PC-9 (cell line): ENCODE results near the gene MSI2. TPM values are rescaled to one million over a fixed set of nuclear protein-coding genes. Genes with fewer than 3 reads are reported as not detected.

Experiments used
- BruUV-seq: library from RNA; stranded (reverse); fragments of 400-500 nt; replicated peaks from 2 replicates; lab custom pipeline; 2021; lab: Mats Ljungman, UMichigan
- CTCF ChIA-PET: fragments of 300-600 bp; sonication (Branson Sonifier 250); formaldehyde crosslinking; loops from one replicate; lab custom pipeline; 2022; ENCODE audit warnings: antibody characterized with exemption; lab: Charles Lee
- POLR2A ChIA-PET: fragments of 300-600 bp; sonication (Branson Sonifier 250); formaldehyde crosslinking; loops from one replicate; lab custom pipeline; 2022; ENCODE audit warnings: antibody characterized with exemption; ENCODE audit not compliant: unreplicated experiment; lab: Charles Lee
- DNase-seq, 2 experiments: peaks; one replicate each; pipeline versions ENCODE4 v3.0.0 to v3.0.0-alpha.2; 2015 to 2022; ENCODE audit warnings: mixed read lengths in 1 of 2
- H2AFZ ChIP-seq: fragments of 200-600 bp; sonication (generic); 2 replicates; pipeline ENCODE4 v1.8.1; 2017; ENCODE audit warnings: antibody characterized with exemption
- H3F3A ChIP-seq: fragments of 200-600 bp; sonication (generic); 2 replicates; pipeline ENCODE4 v1.8.1; 2017; ENCODE audit warnings: antibody characterized with exemption, mild to moderate bottlenecking, low read depth; ENCODE audit not compliant: insufficient read depth
- H3K27ac ChIP-seq: fragments of 200-600 bp; sonication (generic); 2 replicates; pipeline ENCODE4 v1.6.1; 2016; ENCODE audit warnings: mixed run types
- H3K27me3 ChIP-seq: fragments of 200-600 bp; sonication (generic); 2 replicates; pipeline ENCODE4 v1.6.1; 2016; ENCODE audit warnings: low read depth, mixed run types; ENCODE audit not compliant: insufficient read depth
- H3K36me3 ChIP-seq: fragments of 200-600 bp; sonication (generic); 2 replicates; pipeline ENCODE4 v1.6.1; 2016; ENCODE audit warnings: low read depth, mixed run types
- H3K4me1 ChIP-seq: fragments of 200-600 bp; sonication (generic); replicated peaks from 2 replicates; pipeline ENCODE4 v1.6.1; 2016; ENCODE audit warnings: mixed run types; ENCODE audit not compliant: insufficient read depth
- H3K4me2 ChIP-seq: fragments of 200-600 bp; sonication (generic); 2 replicates; pipeline ENCODE4 v1.6.1; 2017; ENCODE audit warnings: mixed run types
- H3K4me3 ChIP-seq: fragments of 200-600 bp; sonication (generic); 2 replicates; pipeline ENCODE4 v1.6.1; 2016; ENCODE audit warnings: mixed run types
- H3K79me2 ChIP-seq: fragments of 200-600 bp; sonication (generic); 2 replicates; pipeline ENCODE4 v1.6.1; 2017; ENCODE audit warnings: low read depth, mixed run types
- H3K9me2 ChIP-seq: fragments of 200-600 bp; sonication (generic); 2 replicates; pipeline ENCODE4 v1.8.1; 2017; ENCODE audit warnings: mild to moderate bottlenecking; ENCODE audit not compliant: insufficient read depth
- H3K9me3 ChIP-seq: fragments of 200-600 bp; sonication (generic); 2 replicates; pipeline ENCODE4 v1.8.1; 2016; ENCODE audit warnings: low read depth; ENCODE audit not compliant: insufficient read depth
- H4K20me1 ChIP-seq: fragments of 200-600 bp; sonication (generic); 2 replicates; pipeline ENCODE4 v1.8.1; 2017; ENCODE audit not compliant: insufficient read depth
- EZH2 ChIP-seq: fragments of 200-600 bp; sonication (generic); IDR thresholded peaks from 2 replicates; pipeline ENCODE4 v1.8.0; 2017; ENCODE audit warnings: antibody characterized with exemption, low read depth
- intact Hi-C: fragments of 100-400 bp; cut with micrococcal nuclease; formaldehyde crosslinking; loops from one replicate; pipeline ENCODE4 v1.10.0; 2022; ENCODE audit not compliant: unreplicated experiment
- total RNA-seq: library from RNA; stranded (reverse); gene quantifications from 2 replicates; pipeline ENCODE4 v1.2.3, GENCODE V29; 2021
- TF ChIP-seq, protein P1 (sequence below): fragments of 200-600 bp; sonication (generic); conservative IDR thresholded peaks from 2 replicates; pipeline ENCODE4 v1.6.1; 2017; ENCODE audit warnings: mixed run types, antibody characterized with exemption, mild to moderate bottlenecking, moderate library complexity

The MSI2 gene
- total RNA-seq, 1 experiment from 2014 or later = 15.7 TPM

DNA sequence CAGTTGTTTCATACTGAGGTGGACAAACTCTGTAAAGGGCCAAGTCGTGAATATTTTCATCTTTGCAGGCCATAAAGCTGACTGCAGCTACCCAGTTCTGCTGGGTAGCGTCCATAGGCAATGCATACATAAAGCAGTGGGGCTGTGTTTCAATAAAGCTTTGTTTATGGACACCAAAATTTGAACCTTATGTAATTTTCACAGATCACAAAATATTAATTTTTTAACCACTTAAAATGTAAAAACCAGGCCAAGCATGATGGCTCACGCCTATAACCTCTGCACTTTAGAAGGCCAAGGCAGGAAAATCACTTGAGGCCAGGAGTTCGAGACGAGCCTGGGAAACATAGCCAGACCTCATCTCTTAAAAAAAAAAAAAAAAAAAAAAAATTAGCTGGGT lies 340.8 kb downstream of the MSI2 start:
- TF ChIP-seq, protein P1, sequence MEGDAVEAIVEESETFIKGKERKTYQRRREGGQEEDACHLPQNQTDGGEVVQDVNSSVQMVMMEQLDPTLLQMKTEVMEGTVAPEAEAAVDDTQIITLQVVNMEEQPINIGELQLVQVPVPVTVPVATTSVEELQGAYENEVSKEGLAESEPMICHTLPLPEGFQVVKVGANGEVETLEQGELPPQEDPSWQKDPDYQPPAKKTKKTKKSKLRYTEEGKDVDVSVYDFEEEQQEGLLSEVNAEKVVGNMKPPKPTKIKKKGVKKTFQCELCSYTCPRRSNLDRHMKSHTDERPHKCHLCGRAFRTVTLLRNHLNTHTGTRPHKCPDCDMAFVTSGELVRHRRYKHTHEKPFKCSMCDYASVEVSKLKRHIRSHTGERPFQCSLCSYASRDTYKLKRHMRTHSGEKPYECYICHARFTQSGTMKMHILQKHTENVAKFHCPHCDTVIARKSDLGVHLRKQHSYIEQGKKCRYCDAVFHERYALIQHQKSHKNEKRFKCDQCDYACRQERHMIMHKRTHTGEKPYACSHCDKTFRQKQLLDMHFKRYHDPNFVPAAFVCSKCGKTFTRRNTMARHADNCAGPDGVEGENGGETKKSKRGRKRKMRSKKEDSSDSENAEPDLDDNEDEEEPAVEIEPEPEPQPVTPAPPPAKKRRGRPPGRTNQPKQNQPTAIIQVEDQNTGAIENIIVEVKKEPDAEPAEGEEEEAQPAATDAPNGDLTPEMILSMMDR = no peak
- no peak for TF ChIP-seq EZH2
- no TSS peak for BruUV-seq
- ChIA-PET POLR2A (interaction anchor here (0.7 kb wide), 1 partner anchor 151 kb away, joined by 8 read pairs; no protein-coding TSS in a partner anchor), CTCF (interaction anchor here (0.6 to 1.6 kb wide), 3 partner anchors 75 to 263 kb away, joined by 4 to 13 read pairs (median 7); no protein-coding TSS in a partner anchor)
- no peaks in the 10 kb centered on the region for H3F3A ChIP-seq
- H3K4me1 ChIP-seq = no peaks in the 10 kb centered on the region
- H3K27ac ChIP-seq = no peak overlapping the region
- peaks cover 4% of the 10 kb centered on the region; the same call in 1 of the 2 replicates for H4K20me1 ChIP-seq
- no peaks in the 10 kb centered on the region for H3K9me3 ChIP-seq
- H3K36me3 ChIP-seq = no peaks in the 10 kb centered on the region
- no peak overlapping the region for H3K4me2 ChIP-seq
- intact Hi-C loops = loop anchor here (1.0 to 10.0 kb wide), 3 partner anchors 150 to 516 kb away; no protein-coding TSS in a partner anchor
- H2AFZ ChIP-seq = no peak overlapping the region
- H3K79me2 ChIP-seq = no peaks in the 10 kb centered on the region
- 0 out of 2 replicates have a peak, but pooled peaks cover 6% of the 10 kb centered on the region for H3K27me3 ChIP-seq
- H3K9me2 ChIP-seq = no peaks in the 10 kb centered on the region
- no peak overlapping the region for H3K4me3 ChIP-seq
- no peak for DNase-seq

DNA sequence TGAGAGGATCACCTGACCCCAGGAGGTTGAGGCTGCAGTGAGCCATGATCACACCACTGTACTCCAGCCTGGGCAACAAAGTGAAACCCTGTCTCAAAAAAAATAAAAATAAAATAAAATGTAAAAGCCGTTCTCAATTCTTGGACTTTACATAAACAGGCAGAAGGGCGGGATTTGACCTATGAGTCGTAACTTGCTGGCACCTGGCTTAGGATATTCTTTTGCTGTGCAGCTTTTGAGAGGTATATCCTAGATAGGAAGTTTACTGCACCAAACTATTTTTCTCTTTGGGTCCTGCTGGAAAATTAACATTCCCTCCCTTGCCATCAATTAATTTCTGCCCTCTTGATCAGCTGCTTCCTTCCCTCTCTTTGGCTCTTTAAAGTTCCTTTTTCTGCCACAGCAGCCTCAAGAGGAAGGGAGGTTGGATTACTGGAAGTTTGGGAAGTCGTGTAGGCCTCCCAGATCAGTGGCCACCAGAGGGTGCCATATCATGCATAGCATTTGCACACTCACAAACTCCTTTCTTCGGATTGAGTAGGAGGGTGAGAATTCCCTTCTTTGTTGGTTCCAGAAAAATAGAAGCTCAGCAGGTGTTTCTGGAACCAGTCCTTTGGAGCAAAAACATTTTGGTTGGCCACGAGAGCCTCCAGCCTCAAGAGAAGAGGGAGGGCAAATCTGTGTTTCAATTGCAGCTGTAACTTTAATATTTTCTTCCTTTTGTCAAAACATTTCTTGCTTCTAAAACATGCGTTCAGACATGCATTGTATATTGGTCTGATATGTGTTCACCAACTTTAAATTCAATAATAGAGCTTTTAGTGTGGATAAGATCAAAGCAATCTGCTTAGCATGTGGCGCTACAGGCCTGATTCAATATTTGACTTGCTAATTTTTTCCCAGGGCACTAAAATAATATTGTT lies 341.5 kb downstream of the MSI2 start:
- Histone ChIP-seq H4K20me1 (peaks cover 4% of the 10 kb centered on the region; the same call in 1 of the 2 replicates), H3K4me1 (no peaks in the 10 kb centered on the region), H3K36me3 (no peaks in the 10 kb centered on the region), H3K27me3 (0 out of 2 replicates have a peak, but pooled peaks cover 3% of the 10 kb centered on the region), H3F3A (no peaks in the 10 kb centered on the region), H3K4me2 (no peak overlapping the region), H2AFZ (no peak overlapping the region), H3K4me3 (no peak overlapping the region), H3K9me2 (no peaks in the 10 kb centered on the region), H3K27ac (no peak overlapping the region), H3K9me3 (no peaks in the 10 kb centered on the region), H3K79me2 (no peaks in the 10 kb centered on the region)
- BruUV-seq = no TSS peak
- no peak for TF ChIP-seq EZH2
- TF ChIP-seq, protein P1 = peak; percentile 87
- ChIA-PET CTCF (interaction anchor here (0.6 to 1.6 kb wide), 8 partner anchors 15 to 349 kb away, joined by 3 to 14 read pairs (median 5); no protein-coding TSS in a partner anchor), POLR2A (interaction anchor here (0.7 kb wide), 1 partner anchor 150 kb away, joined by 8 read pairs; no protein-coding TSS in a partner anchor)
- DNase-seq = peak; percentile 36 to 48
- intact Hi-C loops = loop anchor here (1.0 to 10.0 kb wide), 4 partner anchors 75 to 516 kb away; no protein-coding TSS in a partner anchor

DNA sequence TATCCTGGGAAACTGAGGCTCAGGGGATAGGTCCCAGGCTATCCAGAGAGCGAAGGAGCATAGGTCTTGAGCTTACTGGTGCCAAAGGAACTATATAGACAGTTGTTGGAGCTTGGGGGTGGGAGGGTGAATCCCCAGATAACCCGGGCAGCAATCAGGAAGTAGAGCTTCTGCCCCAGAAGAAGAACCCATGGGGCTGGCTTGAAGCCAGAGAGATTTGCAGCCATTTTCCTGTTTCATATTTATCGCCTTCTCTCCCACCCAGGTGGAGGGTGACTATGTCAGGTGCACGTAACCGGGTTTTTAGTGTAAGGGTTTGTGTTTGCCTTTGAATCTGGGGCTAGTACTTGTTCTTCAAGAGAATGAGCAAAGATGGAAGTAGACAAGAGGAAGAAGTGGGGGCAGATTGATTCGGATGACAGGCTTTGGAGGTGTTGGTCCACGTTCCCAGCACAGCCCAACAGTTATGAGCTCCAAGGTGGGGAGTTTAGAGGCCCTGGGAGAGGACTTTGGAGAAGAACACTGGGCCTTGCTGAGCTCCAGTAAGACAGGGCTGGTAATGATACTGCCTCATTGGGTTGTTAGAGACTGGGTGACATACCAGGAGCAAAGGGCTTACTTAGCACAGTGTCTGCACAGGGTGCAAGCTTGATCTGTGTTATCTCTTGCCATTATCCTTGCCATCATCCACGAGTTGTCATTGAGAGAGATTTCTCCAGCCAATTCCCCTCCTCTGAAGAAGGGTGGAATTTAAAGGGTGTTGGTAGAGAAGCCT lies 343.1 kb downstream of the MSI2 start:
- no peaks in the 10 kb centered on the region for H3K27me3 ChIP-seq
- no peak overlapping the region for H2AFZ ChIP-seq
- no peaks in the 10 kb centered on the region for H3K9me3 ChIP-seq
- H3K4me1 ChIP-seq = no peaks in the 10 kb centered on the region
- no TSS peak for BruUV-seq
- H3K36me3 ChIP-seq = no peaks in the 10 kb centered on the region
- H4K20me1 ChIP-seq = peaks cover 4% of the 10 kb centered on the region; the same call in 1 of the 2 replicates
- CTCF ChIA-PET = no interaction called here
- no peaks in the 10 kb centered on the region for H3K79me2 ChIP-seq
- no peak for DNase-seq
- H3K4me3 ChIP-seq = no peak overlapping the region
- no peaks in the 10 kb centered on the region for H3K9me2 ChIP-seq
- POLR2A ChIA-PET = no interaction called here
- TF ChIP-seq, protein P1 = no peak
- TF ChIP-seq EZH2 = no peak
- no peak overlapping the region for H3K27ac ChIP-seq
- no peaks in the 10 kb centered on the region for H3F3A ChIP-seq
- H3K4me2 ChIP-seq = no peak overlapping the region
- intact Hi-C loops = loop anchor here (10.0 kb wide), 1 partner anchor 225 kb away; no protein-coding TSS in a partner anchor
